ENCODE data around the gene MPZL1. TPM values are rescaled to one million over a fixed set of nuclear protein-coding genes. Genes with fewer than 3 reads are reported as not detected.

MPZL1 gene
- total and polyA plus RNA-seq, 2 of the 8 experiments (the other 6 are each of a cell fraction or from before 2014, with no cell fraction given): 37.8 to 120 TPM

GRCh38 chr1:167675440-167675839 is 46.3 kb upstream of the MPZL1 start:
- no peaks in the 10 kb centered on the region for H4K20me1 ChIP-seq (replicated peaks in 1 of 2; ENCODE audit: control insufficient read depth in 1 of 2, insufficient read depth in 2 of 2, low read length in 2 of 2)
- 89% methylated on average over 5 of the region's 5 CpGs; no CpG with 5 or more reads in 1 of the 2 experiments for WGBS, 2 experiments (ENCODE audit: extremely low coverage in 1 of 2, insufficient coverage in 1 of 2, insufficient read length in 1 of 2, insufficient replicate concordance in 2 of 2, low coverage in 1 of 2, low lambda C conversion rate in 2 of 2, missing lambda C conversion rate in 1 of 2)
- H3K79me1 ChIP-seq (ENCODE audit: low read depth, low read length): no peaks in the 10 kb centered on the region
- no peaks in the 10 kb centered on the region; the same call in 1 of the 2 replicates for H3K23me2 ChIP-seq (ENCODE audit: low read depth, low read length)
- no peaks in the 10 kb centered on the region for H3K79me2 ChIP-seq (ENCODE audit: control insufficient read depth in 1 of 2, insufficient read depth in 2 of 2, low read length in 2 of 2)
- no peak overlapping the region for H3K14ac ChIP-seq (ENCODE audit: insufficient read length)
- H3K56ac ChIP-seq (replicated peaks; ENCODE audit: insufficient read length, low read depth, low read length): no peak overlapping the region
- no peak overlapping the region for H4K91ac ChIP-seq (replicated peaks; ENCODE audit: insufficient read length, low read length)
- CTCF ChIA-PET (ENCODE audit: partially characterized antibody): interaction anchor here (0.6 to 3.9 kb wide), 10 partner anchors 8 to 125 kb away, joined by 3 to 30 read pairs (median 4); no protein-coding TSS in a partner anchor
- no peak overlapping the region for H4K5ac ChIP-seq (ENCODE audit: insufficient read length, low read depth, low read length)
- no peak overlapping the region for H2BK20ac ChIP-seq (ENCODE audit: low read length)
- POLR2A ChIA-PET (ENCODE audit: partially characterized antibody): interaction anchor here (1.1 kb wide), 1 partner anchor 11 kb away, joined by 5 read pairs; no protein-coding TSS in a partner anchor
- no peak overlapping the region for H2BK12ac ChIP-seq (ENCODE audit: low read depth, low read length)
- no peaks in the 10 kb centered on the region; a peak in 1 of 7 replicates for H3K27me3 ChIP-seq (replicated peaks in 1 of 4; ENCODE audit: control insufficient read depth in 3 of 4, extremely low read depth in 1 of 4, insufficient read depth in 3 of 4, low read length in 3 of 4)
- no peak overlapping the region for H3K27ac ChIP-seq (ENCODE audit: low read depth, low read length)
- H2AK5ac ChIP-seq (ENCODE audit: low read depth, low read length): no peak overlapping the region
- no peak overlapping the region for H3K4me3 ChIP-seq (ENCODE audit: extremely low read depth in 1 of 4, insufficient read depth in 2 of 4, low read depth in 3 of 4, low read length in 4 of 4)
- H2BK15ac ChIP-seq (ENCODE audit: low read length): no peak overlapping the region
- H3K9ac ChIP-seq (replicated peaks in 1 of 4; ENCODE audit: extremely low read depth in 1 of 4, low read depth in 3 of 4, low read length in 3 of 4): no peak overlapping the region
- H3K4me2 ChIP-seq (ENCODE audit: insufficient read depth in 1 of 2, low read depth in 2 of 2, low read length in 2 of 2): no peak overlapping the region
- FAIRE-seq: no peak
- H3K23ac ChIP-seq (ENCODE audit: insufficient read length): no peak overlapping the region
- no peak overlapping the region for H2BK5ac ChIP-seq (ENCODE audit: low read depth, low read length)
- no peak for DNase-seq (ENCODE audit: low read depth in 1 of 2, low spot score in 2 of 2)
- H2AFZ ChIP-seq (ENCODE audit: low read length): no peak overlapping the region
- no peaks in the 10 kb centered on the region for H3K9me3 ChIP-seq (ENCODE audit: insufficient read depth in 2 of 2, low read depth in 1 of 2, low read length in 1 of 2)
- H3K18ac ChIP-seq (ENCODE audit: extremely low read depth, low read length): no peak overlapping the region
- no peak overlapping the region for H3K4ac ChIP-seq (replicated peaks; ENCODE audit: insufficient read length, low read depth, low read length)
- no peaks in the 10 kb centered on the region for H3K4me1 ChIP-seq (replicated peaks in 1 of 4; ENCODE audit: control insufficient read depth in 3 of 4, insufficient read depth in 4 of 4, low read length in 3 of 4)
- no peak overlapping the region for H4K8ac ChIP-seq (ENCODE audit: extremely low read depth, insufficient read depth, low read length)
- no peak overlapping the region for H2BK120ac ChIP-seq (replicated peaks; ENCODE audit: low read depth, low read length)
- H3K36me3 ChIP-seq (ENCODE audit: control insufficient read depth in 2 of 4, insufficient read depth in 4 of 4, low read length in 3 of 4): no peaks in the 10 kb centered on the region
- TF ChIP-seq YY1 (IDR thresholded peaks at IDR 0.05; ENCODE audit: low read depth, low read length): no peak
- TF ChIP-seq JUND (IDR thresholded peaks at IDR 0.05; ENCODE audit: low read length): no peak
- TF ChIP-seq ATF2 (IDR thresholded peaks at IDR 0.05; ENCODE audit: low read length): no peak
- no peak for TF ChIP-seq KDM4A (IDR thresholded peaks at IDR 0.05; ENCODE audit: low read depth, low read length, severe bottlenecking)
- TF ChIP-seq KDM5A (IDR thresholded peaks at IDR 0.05; ENCODE audit: low read length): no peak
- TF ChIP-seq KDM1A (IDR thresholded peaks at IDR 0.05; ENCODE audit: borderline replicate concordance, low read length): no peak
- TF ChIP-seq RFX5 (IDR thresholded peaks at IDR 0.05; ENCODE audit: borderline replicate concordance, low read depth, low read length): no peak
